Trophoblast cell (in vitro differentiated cells and primary cell): Measurements from ENCODE around the gene ZNF273.
A peak's percentile ranks its signal among the peaks of the same experiment; 100 is the strongest.
"Not testable (repeated sequence)": the region's sequence is repeated elsewhere in the genome, so short reads cannot be mapped to it uniquely, and the experiment has no call there.

Source experiments
- DNase-seq, 2 donors: peaks; one replicate each; pipeline ENCODE4 v3.0.0-alpha.2; 2016
- H2AFZ ChIP-seq: 2 replicates; pipeline ENCODE4 v1.6.1; 2013; ENCODE audit warnings: low read length, moderate library complexity, mild to moderate bottlenecking; ENCODE audit not compliant: insufficient read depth, poor library complexity
- H2AK5ac ChIP-seq: 2 replicates; pipeline ENCODE4 v1.6.1; 2013; ENCODE audit warnings: mild to moderate bottlenecking, low read length
- H2BK120ac ChIP-seq: 2 replicates; pipeline ENCODE4 v1.6.1; 2013; ENCODE audit warnings: low read length, mild to moderate bottlenecking, moderate library complexity; ENCODE audit not compliant: insufficient read depth, poor library complexity
- H2BK12ac ChIP-seq: 2 replicates; pipeline ENCODE4 v1.6.1; 2013; ENCODE audit warnings: mild to moderate bottlenecking, low read length, moderate library complexity
- H2BK5ac ChIP-seq: 2 replicates; pipeline ENCODE4 v1.6.1; 2013; ENCODE audit warnings: low read length, low read depth, moderate library complexity, mild to moderate bottlenecking; ENCODE audit not compliant: poor library complexity
- H3K14ac ChIP-seq: 2 replicates; pipeline ENCODE4 v1.6.1; 2013; ENCODE audit warnings: mild to moderate bottlenecking, low read length
- H3K18ac ChIP-seq: 2 replicates; pipeline ENCODE4 v1.6.1; 2013; ENCODE audit warnings: mild to moderate bottlenecking, low read length
- H3K23ac ChIP-seq: 2 replicates; pipeline ENCODE4 v1.6.1; 2013; ENCODE audit warnings: low read length
- H3K27ac ChIP-seq: 2 replicates; pipeline ENCODE4 v1.5.1; 2013; ENCODE audit warnings: low read depth, mild to moderate bottlenecking, inconsistent platforms, low read length, moderate library complexity
- H3K27me3 ChIP-seq: 2 replicates; pipeline ENCODE4 v1.6.1; 2013; ENCODE audit warnings: inconsistent platforms, mild to moderate bottlenecking, low read length, moderate library complexity; ENCODE audit not compliant: insufficient read depth
- H3K36me3 ChIP-seq, 2 experiments: 1 replicate in 1 of 2; 2 replicates in 1 of 2; pipeline ENCODE4 v1.6.1; 2013; ENCODE audit warnings: low read length in 2 of 2, mild to moderate bottlenecking in 2 of 2, moderate library complexity in 1 of 2; ENCODE audit not compliant: insufficient read depth in 2 of 2, control insufficient read depth in 1 of 2
- H3K4ac ChIP-seq: 2 replicates; pipeline ENCODE4 v1.6.1; 2013; ENCODE audit warnings: low read depth, mild to moderate bottlenecking, low read length, moderate library complexity
- H3K4me1 ChIP-seq, 2 experiments: 1 replicate in 1 of 2; 2 replicates in 1 of 2; pipeline ENCODE4 v1.6.1; 2013; ENCODE audit warnings: low read length in 2 of 2, mild to moderate bottlenecking in 2 of 2, moderate library complexity in 1 of 2; ENCODE audit not compliant: insufficient read depth in 2 of 2, control insufficient read depth in 1 of 2
- H3K4me2 ChIP-seq: 2 replicates; pipeline ENCODE4 v1.6.1; 2013; ENCODE audit warnings: inconsistent platforms, mild to moderate bottlenecking, low read length, moderate library complexity
- H3K4me3 ChIP-seq: 2 replicates; pipeline ENCODE4 v1.5.1; 2013; ENCODE audit warnings: mild to moderate bottlenecking, low read depth, low read length, inconsistent platforms
- H3K79me1 ChIP-seq: one replicate; pipeline ENCODE4 v1.6.1; 2013; ENCODE audit warnings: low read length
- H3K79me2 ChIP-seq: 2 replicates; pipeline ENCODE4 v1.6.1; 2013; ENCODE audit warnings: low read length, mild to moderate bottlenecking; ENCODE audit not compliant: control insufficient read depth, insufficient read depth, poor library complexity
- H3K9ac ChIP-seq: 2 replicates; pipeline ENCODE4 v1.6.1; 2013; ENCODE audit warnings: mild to moderate bottlenecking, low read length
- H3K9me3 ChIP-seq: 2 replicates; pipeline ENCODE4 v1.6.1; 2013; ENCODE audit warnings: low read depth, mild to moderate bottlenecking, control low read depth, inconsistent platforms, low read length; ENCODE audit not compliant: insufficient read depth
- H4K12ac ChIP-seq: 2 replicates; pipeline ENCODE4 v1.6.1; 2013; ENCODE audit warnings: low read depth, mild to moderate bottlenecking, low read length, moderate library complexity
- H4K8ac ChIP-seq: 2 replicates; pipeline ENCODE4 v1.6.1; 2013; ENCODE audit warnings: low read depth, mild to moderate bottlenecking, low read length, moderate library complexity
- H4K91ac ChIP-seq: one replicate; pipeline ENCODE4 v1.6.1; 2013; ENCODE audit warnings: low read depth, mild to moderate bottlenecking, low read length, moderate library complexity
- WGBS: extraction: QIAGEN DNeasy Blood & Tissue Kit; methylation state at CpG from one replicate; pipeline ENCODE4 v1.1.7; 2013; ENCODE audit warnings: missing lambda C conversion rate; ENCODE audit not compliant: insufficient read length, insufficient coverage; ENCODE audit errors: extremely low coverage; 5-methylcytosine and 5-hydroxymethylcytosine counted together

ZNF273 gene

DNA sequence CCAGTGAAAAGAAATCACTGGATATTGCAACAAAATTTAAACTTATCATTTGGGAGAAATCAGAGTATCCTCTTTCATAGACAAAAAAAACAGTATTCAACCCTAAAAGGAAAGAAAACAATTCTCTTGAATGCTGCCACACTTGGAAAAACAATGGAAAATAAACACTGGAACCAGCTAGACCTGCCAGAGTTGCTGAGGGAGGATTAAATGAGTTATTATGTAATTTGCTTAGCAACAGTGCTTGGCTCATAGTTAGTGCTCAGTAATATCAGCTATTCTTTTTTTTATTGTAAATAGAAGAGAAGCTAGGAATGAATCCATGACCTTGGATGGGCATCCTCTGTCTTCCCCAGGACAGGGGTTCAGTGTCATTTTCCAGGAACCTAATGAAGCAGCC is 11.0 kb upstream of the ZNF273 start:
- Histone ChIP-seq H3K9me3 (peaks cover 3% of the 10 kb centered on the region), H3K27ac (no peak overlapping the region), H3K14ac (no peak overlapping the region), H4K12ac (no peak overlapping the region), H3K4me1 (peaks cover 4 to 12% of the 10 kb centered on the region in 2 experiments), H4K8ac (no peak overlapping the region), H2BK12ac (no peak overlapping the region), H3K79me2 (no peaks in the 10 kb centered on the region), H4K91ac (no peak overlapping the region), H2AK5ac (no peak overlapping the region), H2BK120ac (no peak overlapping the region), H2BK5ac (no peak overlapping the region), H3K18ac (no peak overlapping the region), H3K9ac (no peak overlapping the region), H3K4ac (no peak overlapping the region), H3K36me3 (no peaks in the 10 kb centered on the region), H3K4me2 (no peak overlapping the region), H3K23ac (no peak overlapping the region), H3K27me3 (peaks cover 15% of the 10 kb centered on the region), H3K4me3 (no peak overlapping the region), H2AFZ (no peak overlapping the region), H3K79me1 (no peaks in the 10 kb centered on the region)
- no peak for DNase-seq

DNA sequence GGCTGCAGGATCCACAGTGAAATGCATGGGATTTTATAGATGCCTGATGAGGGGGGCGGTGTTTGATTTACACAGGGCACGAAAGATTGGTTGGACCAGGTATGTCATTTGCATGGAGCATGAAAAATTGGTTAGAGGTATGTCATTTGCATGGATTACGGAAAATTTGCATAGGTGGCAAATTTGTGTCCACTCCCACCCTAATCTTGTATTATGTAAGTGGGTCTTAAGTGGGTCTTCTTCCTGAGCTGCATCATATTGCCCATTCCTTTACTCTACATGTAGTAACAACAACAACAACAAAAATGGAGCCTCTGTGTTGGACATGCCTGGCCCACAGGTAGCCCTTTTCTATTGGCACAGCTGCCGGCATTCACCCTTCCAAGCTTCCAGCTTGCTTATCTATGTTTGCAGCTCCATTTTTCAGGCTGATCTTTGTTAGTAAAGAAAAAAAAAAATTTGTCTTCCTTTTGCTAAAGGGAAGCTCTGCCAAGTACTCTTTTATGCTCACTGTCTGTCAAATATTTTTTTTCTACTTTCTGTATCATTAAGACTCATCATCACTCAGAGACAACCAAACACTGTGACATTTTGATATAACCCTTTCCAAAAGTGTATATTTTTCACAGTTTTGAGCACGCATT is 10.3 kb upstream of the ZNF273 start:
- no peak overlapping the region for H2AFZ ChIP-seq
- no peak overlapping the region for H4K12ac ChIP-seq
- H4K91ac ChIP-seq: no peak overlapping the region
- no peak overlapping the region for H3K4me3 ChIP-seq
- H3K79me2 ChIP-seq: no peaks in the 10 kb centered on the region
- H3K9ac ChIP-seq: no peak overlapping the region
- no peak overlapping the region for H3K27ac ChIP-seq
- no CpG with 5 or more reads among the region's 5 CpGs for WGBS
- H3K27me3 ChIP-seq: peaks cover 15% of the 10 kb centered on the region
- no peak overlapping the region for H2AK5ac ChIP-seq
- no peak overlapping the region for H3K18ac ChIP-seq
- no peaks in the 10 kb centered on the region for H3K36me3 ChIP-seq
- H3K4me1 ChIP-seq: peaks cover 4 to 12% of the 10 kb centered on the region in 2 experiments
- H3K4me2 ChIP-seq: no peak overlapping the region
- H2BK5ac ChIP-seq: no peak overlapping the region
- H3K14ac ChIP-seq: no peak overlapping the region
- H3K23ac ChIP-seq: no peak overlapping the region
- no peak overlapping the region for H2BK120ac ChIP-seq
- H3K79me1 ChIP-seq: no peaks in the 10 kb centered on the region
- peaks cover under 1% of the 10 kb centered on the region for H3K9me3 ChIP-seq
- no peak overlapping the region for H3K4ac ChIP-seq
- H4K8ac ChIP-seq: no peak overlapping the region
- no peak overlapping the region for H2BK12ac ChIP-seq
- DNase-seq: no peak

DNA sequence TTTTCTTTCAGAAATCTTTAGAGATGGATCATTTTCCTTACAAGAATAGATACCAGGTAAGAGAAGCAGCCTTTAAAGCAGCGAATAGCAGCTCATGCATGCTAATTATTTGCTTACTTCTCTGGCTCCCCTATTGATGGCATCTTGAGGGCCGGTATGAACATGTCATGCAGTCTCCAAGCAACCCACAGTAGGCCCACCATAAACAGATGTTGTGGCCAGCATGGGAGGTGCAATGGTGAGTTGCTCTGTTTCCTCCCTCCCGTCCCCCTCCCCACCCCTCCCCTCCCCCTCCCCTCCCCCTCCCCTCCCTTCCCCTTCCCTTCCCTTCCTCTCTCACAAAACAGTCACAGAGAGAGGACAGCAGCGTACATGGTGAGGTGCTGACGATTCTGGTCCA is 9.7 kb upstream of the ZNF273 start:
- Histone ChIP-seq H3K23ac (no peak overlapping the region), H4K12ac (no peak overlapping the region), H2BK120ac (no peak overlapping the region), H2BK12ac (no peak overlapping the region), H3K4ac (no peak overlapping the region), H3K9ac (no peak overlapping the region), H2AK5ac (no peak overlapping the region), H3K4me3 (no peak overlapping the region), H3K79me1 (no peaks in the 10 kb centered on the region), H3K4me2 (no peak overlapping the region), H2AFZ (no peak overlapping the region), H3K9me3 (no peaks in the 10 kb centered on the region), H3K27ac (no peak overlapping the region), H4K91ac (no peak overlapping the region), H3K4me1 (peaks cover 4 to 8% of the 10 kb centered on the region in 2 experiments), H3K79me2 (no peaks in the 10 kb centered on the region), H3K18ac (no peak overlapping the region), H3K36me3 (no peaks in the 10 kb centered on the region), H3K14ac (no peak overlapping the region), H2BK5ac (no peak overlapping the region), H4K8ac (no peak overlapping the region), H3K27me3 (peaks cover 14% of the 10 kb centered on the region)
- WGBS: no CpG with 5 or more reads among the region's 5 CpGs
- no peak for DNase-seq

DNA sequence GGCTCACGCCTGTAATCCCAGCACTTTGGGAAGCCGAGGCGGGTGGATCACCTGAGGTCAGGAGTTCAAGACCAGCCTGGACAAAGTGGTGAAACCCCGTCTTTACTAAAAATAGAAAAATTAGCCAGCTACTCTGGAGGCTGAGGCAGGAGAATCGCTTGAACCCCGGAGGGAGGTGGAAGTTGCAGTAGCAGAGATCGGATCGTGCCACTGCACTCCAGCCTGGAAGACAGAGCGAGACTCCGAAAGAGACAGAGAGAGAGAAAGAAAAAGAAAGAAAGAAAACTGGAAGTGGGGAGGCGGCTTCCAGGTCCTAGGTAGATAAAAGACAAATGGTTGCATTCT is 640 bp upstream of the ZNF273 start:
- DNase-seq, H3K79me1 ChIP-seq, H3K4ac ChIP-seq, H3K36me3 ChIP-seq, H2BK5ac ChIP-seq, H3K27ac ChIP-seq, H3K4me1 ChIP-seq, H3K4me3 ChIP-seq, H3K14ac ChIP-seq, H2AK5ac ChIP-seq, H3K9me3 ChIP-seq, H3K27me3 ChIP-seq, H4K91ac ChIP-seq, H3K23ac ChIP-seq, H2AFZ ChIP-seq, H3K79me2 ChIP-seq, H3K18ac ChIP-seq, H2BK12ac ChIP-seq, H3K9ac ChIP-seq: not testable (repeated sequence)
- Histone ChIP-seq H4K8ac (peak overlapping the region; percentile 85), H3K4me2 (peak overlapping the region; percentile 28), H4K12ac (peak overlapping the region; percentile 87), H2BK120ac (peak overlapping the region; percentile 24)
- WGBS: no CpG with 5 or more reads among the region's 11 CpGs
